GM23248 (cell line): Measurements from ENCODE around the gene ENO2. TPM values are rescaled to one million over a fixed set of nuclear protein-coding genes. Genes with fewer than 3 reads are reported as not detected.
A peak's percentile ranks its signal among the peaks of the same experiment; 100 is the strongest.

Source experiments
- DNase-seq: peaks from one replicate; pipeline ENCODE4 v3.0.0-alpha.2; 2015
- H2AFZ ChIP-seq: fragments of 200-600 bp; sonication (generic); 2 replicates; pipeline ENCODE4 v1.6.1; 2016; ENCODE audit warnings: antibody characterized with exemption
- H3F3A ChIP-seq: fragments of 200-600 bp; sonication (generic); 2 replicates; pipeline ENCODE4 v1.6.1; 2016; ENCODE audit warnings: mild to moderate bottlenecking, antibody characterized with exemption, mixed run types; ENCODE audit not compliant: insufficient read depth
- H3K27ac ChIP-seq: fragments of 200-600 bp; sonication (generic); 2 replicates; pipeline ENCODE4 v1.5.1; 2016; ENCODE audit warnings: mild to moderate bottlenecking
- H3K27me3 ChIP-seq: fragments of 200-600 bp; sonication (generic); replicated peaks from 2 replicates; pipeline ENCODE4 v1.6.1; 2016; ENCODE audit warnings: mild to moderate bottlenecking; ENCODE audit not compliant: insufficient read depth
- H3K36me3 ChIP-seq: fragments of 200-600 bp; sonication (generic); 2 replicates; pipeline ENCODE4 v1.6.1; 2016; ENCODE audit warnings: low read depth, mild to moderate bottlenecking
- H3K4me1 ChIP-seq: fragments of 200-600 bp; sonication (generic); 2 replicates; pipeline ENCODE4 v1.6.1; 2016; ENCODE audit warnings: mild to moderate bottlenecking; ENCODE audit not compliant: insufficient read depth
- H3K4me2 ChIP-seq: fragments of 200-600 bp; sonication (generic); one replicate; pipeline ENCODE4 v1.6.1; 2016; ENCODE audit warnings: mild to moderate bottlenecking; ENCODE audit not compliant: unreplicated experiment
- H3K4me3 ChIP-seq: fragments of 200-600 bp; sonication (generic); 2 replicates; pipeline ENCODE4 v1.5.1; 2016; ENCODE audit warnings: mild to moderate bottlenecking
- H3K79me2 ChIP-seq: fragments of 200-600 bp; sonication (generic); 2 replicates; pipeline ENCODE4 v1.6.1; 2016; ENCODE audit warnings: mild to moderate bottlenecking; ENCODE audit not compliant: insufficient read depth
- H3K9ac ChIP-seq: fragments of 200-600 bp; sonication (generic); 2 replicates; pipeline ENCODE4 v1.6.1; 2016; ENCODE audit warnings: mild to moderate bottlenecking
- H3K9me2 ChIP-seq: fragments of 200-600 bp; sonication (generic); 2 replicates; pipeline ENCODE4 v1.6.1; 2016; ENCODE audit warnings: mixed run types, mild to moderate bottlenecking, moderate library complexity; ENCODE audit not compliant: insufficient read depth
- H3K9me3 ChIP-seq: fragments of 200-600 bp; sonication (generic); one replicate; pipeline ENCODE4 v1.6.1; 2017; ENCODE audit warnings: low read depth
- H4K20me1 ChIP-seq: fragments of 200-600 bp; sonication (generic); 2 replicates; pipeline ENCODE4 v1.6.0; 2016; ENCODE audit not compliant: insufficient read depth
- EZH2 ChIP-seq: fragments of 200-600 bp; sonication (generic); IDR thresholded peaks from 2 replicates; pipeline ENCODE4 v1.6.1; 2018; ENCODE audit warnings: antibody characterized with exemption, mild to moderate bottlenecking; ENCODE audit not compliant: insufficient read depth, poor library complexity, severe bottlenecking
- EZH2phosphoT487 ChIP-seq: fragments of 200-600 bp; sonication (generic); IDR thresholded peaks from 2 replicates; pipeline ENCODE4 v1.6.1; 2018; ENCODE audit warnings: antibody characterized with exemption, moderate library complexity, mild to moderate bottlenecking, low read depth; ENCODE audit not compliant: insufficient read depth
- WGBS, 2 experiments: methylation state at CpG; one replicate each; pipeline ENCODE4 v1.1.6; 2015 to 2017; ENCODE audit warnings: low lambda C conversion rate in 2 of 2, low coverage in 1 of 2; ENCODE audit errors: missing lambda C conversion rate in 2 of 2; 5-methylcytosine and 5-hydroxymethylcytosine counted together
- in situ Hi-C: fragments of 300-500 bp; cut with MboI; formaldehyde crosslinking; loops from 2 replicates; pipeline ENCODE4 v1.15.0; 2020
- polyA plus RNA-seq: library from polyadenylated mRNA; unstranded; fragments of >200 nt; fragmentation: Nextera tagmentation; extraction: Ambion mirVana; gene quantifications from 2 replicates; pipeline ENCODE4 v1.2.1, GENCODE V29; 2016
- total RNA-seq: library from RNA; depleted of rRNA; stranded (reverse); fragments of >200 nt; shearing (Covaris generic); gene quantifications from 2 replicates; pipeline ENCODE4 v1.2.3, GENCODE V29; 2014

The ENO2 gene
- total and polyA plus RNA-seq, 2 experiments from 2014 or later: 10.1 to 34.2 TPM

- H3F3A ChIP-seq: peaks cover 67% of the 10 kb centered on the region
- no peaks in the 10 kb centered on the region for H3K9me3 ChIP-seq
- no peaks in the 10 kb centered on the region for H3K27me3 ChIP-seq
- H3K36me3 ChIP-seq: peaks cover 18% of the 10 kb centered on the region; the same call in 1 of the 2 replicates
- peak overlapping the region; percentile 62 for H3K27ac ChIP-seq
- peak overlapping the region; percentile 92 for H3K4me2 ChIP-seq
- in situ Hi-C loops: no loop called here
- H3K4me3 ChIP-seq: peak overlapping the region; percentile 79
- H2AFZ ChIP-seq: no peak overlapping the region
- peaks cover 15% of the 10 kb centered on the region; the same call in 1 of the 2 replicates for H3K4me1 ChIP-seq
- DNase-seq: no peak
- H4K20me1 ChIP-seq: peaks cover 7% of the 10 kb centered on the region; the same call in 1 of the 2 replicates
- H3K9ac ChIP-seq: peak overlapping the region; percentile 91
- H3K9me2 ChIP-seq: no peaks in the 10 kb centered on the region
- TF ChIP-seq EZH2phosphoT487 (no peak), EZH2 (no peak)
- peaks cover 49% of the 10 kb centered on the region for H3K79me2 ChIP-seq
- WGBS, 2 experiments: 31 to 45% methylated on average over 12 to 36 of the region's 36 CpGs
These were observed 22.5 kb downstream of the ENO2 start for GRCh38 chr12:6936636-6937480.

GRCh38 chr12:6937481-6938352, 23.3 kb downstream of the ENO2 start:
- peaks cover 4% of the 10 kb centered on the region; the same call in 1 of the 2 replicates for H4K20me1 ChIP-seq
- H3K27me3 ChIP-seq: no peaks in the 10 kb centered on the region
- peak overlapping the region; percentile 92 for H3K4me2 ChIP-seq
- peak overlapping the region; percentile 91 for H3K9ac ChIP-seq
- peak overlapping the region; percentile 49; the same call in 1 of the 2 replicates for H2AFZ ChIP-seq
- peaks cover 20% of the 10 kb centered on the region for H3K4me1 ChIP-seq
- peaks cover 13% of the 10 kb centered on the region; the same call in 1 of the 2 replicates for H3K36me3 ChIP-seq
- peak; percentile 98 for DNase-seq
- H3K27ac ChIP-seq: peak overlapping the region; percentile 62
- H3K79me2 ChIP-seq: peaks cover 40% of the 10 kb centered on the region
- H3K9me3 ChIP-seq: no peaks in the 10 kb centered on the region
- no peak for TF ChIP-seq EZH2
- no peak for TF ChIP-seq EZH2phosphoT487
- in situ Hi-C loops: no loop called here
- peak overlapping the region; percentile 79 for H3K4me3 ChIP-seq
- H3K9me2 ChIP-seq: no peaks in the 10 kb centered on the region
- WGBS, 2 experiments: 2% methylated on average over 57 to 77 of the region's 80 CpGs
- peaks cover 64% of the 10 kb centered on the region for H3F3A ChIP-seq

GRCh38 chr12:6938353-6939190, 24.2 kb downstream of the ENO2 start:
- no peak for DNase-seq
- in situ Hi-C loops: no loop called here
- Histone ChIP-seq H3K9ac (peak overlapping the region; percentile 91), H3K4me3 (peak overlapping the region; percentile 79; the same call in 1 of the 2 replicates), H3K9me2 (no peaks in the 10 kb centered on the region), H3K27ac (no peak overlapping the region), H2AFZ (no peak overlapping the region), H3K4me2 (peak overlapping the region; percentile 15), H3K36me3 (peaks cover 13% of the 10 kb centered on the region; the same call in 1 of the 2 replicates), H3K79me2 (peaks cover 32% of the 10 kb centered on the region), H3K27me3 (no peaks in the 10 kb centered on the region), H3K9me3 (no peaks in the 10 kb centered on the region), H4K20me1 (0 out of 2 replicates have a peak, but pooled peaks cover under 1% of the 10 kb centered on the region), H3F3A (peaks cover 64% of the 10 kb centered on the region), H3K4me1 (peaks cover 25% of the 10 kb centered on the region)
- TF ChIP-seq EZH2 (no peak), EZH2phosphoT487 (no peak)
- 78 to 79% methylated on average over 31 to 32 of the region's 32 CpGs for WGBS, 2 experiments
